SK-N-SH treated with all-trans-retinoic acid at 6 μM for 48 hours (cell line): ENCODE data around the gene SUSD3.

Source experiments
- ATAC-seq: fragments of 200-7000 bp; cut with Tn5 transposase; 3 replicates; pipeline ENCODE4 v1.9.1; 2020; ENCODE audit warnings: mild to moderate bottlenecking, moderate library complexity
- ARNTL ChIP-seq: fragments of 450-650 bp; formaldehyde crosslinking; IDR thresholded peaks from 2 replicates; pipeline ENCODE4 v1.5.0; 2020; ENCODE audit warnings: low read depth, mild to moderate bottlenecking, moderate library complexity, borderline replicate concordance
- BACH2 ChIP-seq: fragments of 250-450 bp; sonication (Bioruptor Pico); IDR thresholded peaks from 2 replicates; pipeline ENCODE4 v1.9.0; 2021; ENCODE audit warnings: mild to moderate bottlenecking, borderline replicate concordance
- CREB5 ChIP-seq: fragments of 250-450 bp; sonication (Bioruptor Pico); IDR thresholded peaks from 2 replicates; pipeline ENCODE4 v1.5.1; 2020; ENCODE audit warnings: low read depth, mild to moderate bottlenecking, moderate library complexity
- CSDC2 ChIP-seq: fragments of 250-450 bp; sonication (Bioruptor Pico); IDR thresholded peaks from 2 replicates; pipeline ENCODE4 v1.5.0; 2020; ENCODE audit warnings: mild to moderate bottlenecking, moderate library complexity
- CSRNP3 ChIP-seq: fragments of 250-450 bp; sonication (Bioruptor Pico); IDR thresholded peaks from 2 replicates; pipeline ENCODE4 v1.5.1; 2021; ENCODE audit warnings: mild to moderate bottlenecking, moderate library complexity
- ESRRG ChIP-seq: fragments of 250-450 bp; sonication (Bioruptor Pico); IDR thresholded peaks from 2 replicates; pipeline ENCODE4 v1.6.1; 2021; ENCODE audit warnings: mild to moderate bottlenecking
- GLIS3 ChIP-seq: fragments of 250-450 bp; sonication (Bioruptor Pico); IDR thresholded peaks from 2 replicates; pipeline ENCODE4 v1.5.0; 2020; ENCODE audit warnings: mild to moderate bottlenecking, moderate library complexity
- OSR1 ChIP-seq: fragments of 250-450 bp; sonication (Bioruptor Pico); IDR thresholded peaks from 2 replicates; pipeline ENCODE4 v1.8.0; 2022; ENCODE audit warnings: moderate library complexity, mild to moderate bottlenecking, inconsistent platforms
- PATZ1 ChIP-seq: fragments of 250-450 bp; sonication (Bioruptor Pico); IDR thresholded peaks from 2 replicates; pipeline ENCODE4 v1.8.0; 2020; ENCODE audit warnings: mild to moderate bottlenecking, moderate library complexity, borderline replicate concordance
- PPARA ChIP-seq: fragments of 250-450 bp; sonication (Bioruptor Pico); IDR thresholded peaks from 2 replicates; pipeline ENCODE4 v1.5.0; 2020; ENCODE audit warnings: mild to moderate bottlenecking, borderline replicate concordance
- RARB ChIP-seq: fragments of 250-450 bp; sonication (Bioruptor Pico); IDR thresholded peaks from 2 replicates; pipeline ENCODE4 v1.8.0; 2021; ENCODE audit warnings: mild to moderate bottlenecking, moderate library complexity
- SNAI2 ChIP-seq: fragments of 250-450 bp; sonication (Bioruptor Pico); IDR thresholded peaks from 2 replicates; pipeline ENCODE4 v1.5.0; 2020; ENCODE audit warnings: mild to moderate bottlenecking, moderate library complexity
- TCF4 ChIP-seq: fragments of 250-450 bp; sonication (Bioruptor Pico); IDR thresholded peaks from 2 replicates; pipeline ENCODE4 v1.8.0; 2021; ENCODE audit warnings: mild to moderate bottlenecking, moderate library complexity, borderline replicate concordance
- TOX ChIP-seq: fragments of 250-450 bp; sonication (Bioruptor Pico); IDR thresholded peaks from 2 replicates; pipeline ENCODE4 v1.8.0; 2021; ENCODE audit warnings: mild to moderate bottlenecking, moderate library complexity, borderline replicate concordance
- TSHZ2 ChIP-seq: fragments of 250-450 bp; sonication (Bioruptor Pico); IDR thresholded peaks from 2 replicates; pipeline ENCODE4 v1.5.0; 2020; ENCODE audit warnings: mild to moderate bottlenecking, moderate library complexity
- ZC3H10 ChIP-seq: fragments of 250-450 bp; sonication (Bioruptor Pico); IDR thresholded peaks from 2 replicates; pipeline ENCODE4 v1.5.1; 2021; ENCODE audit warnings: mild to moderate bottlenecking, moderate library complexity
- ZFP3 ChIP-seq: fragments of 250-450 bp; sonication (Bioruptor Pico); IDR thresholded peaks from 2 replicates; pipeline ENCODE4 v1.5.0; 2020; ENCODE audit warnings: mild to moderate bottlenecking, moderate library complexity
- ZFP30 ChIP-seq: fragments of 450-650 bp; formaldehyde crosslinking; IDR thresholded peaks from 2 replicates; pipeline ENCODE4 v1.5.0; 2022; ENCODE audit warnings: mild to moderate bottlenecking, moderate library complexity
- ZNF565 ChIP-seq: fragments of 450-650 bp; formaldehyde crosslinking; conservative IDR thresholded peaks from 2 replicates; pipeline ENCODE4 v1.5.0; 2020; ENCODE audit warnings: low read depth, mild to moderate bottlenecking, moderate library complexity
- ZNF70 ChIP-seq: fragments of 450-650 bp; formaldehyde crosslinking; IDR thresholded peaks from 2 replicates; pipeline ENCODE4 v1.5.0; 2020; ENCODE audit warnings: mild to moderate bottlenecking, moderate library complexity
- ZNF8 ChIP-seq: fragments of 450-650 bp; formaldehyde crosslinking; IDR thresholded peaks from 2 replicates; pipeline ENCODE4 v1.5.0; 2020; ENCODE audit warnings: mild to moderate bottlenecking, moderate library complexity

The SUSD3 gene

GRCh38 chr9:93123561-93124283, 65.2 kb downstream of the SUSD3 start:
- TF ChIP-seq ZC3H10 (CRISPR knock-in tag) (no peak), CREB5 (no peak), ZNF8 (no peak), ZNF70 (no peak), ARNTL (CRISPR knock-in tag) (no peak), TOX (no peak), PPARA (CRISPR knock-in tag) (no peak), GLIS3 (no peak), TSHZ2 (CRISPR knock-in tag) (no peak), RARB (no peak), ZFP30 (CRISPR knock-in tag) (no peak)
- TF ChIP-seq, all 23 proteins: peak for 0
- ATAC-seq: no peak

- no peak for ATAC-seq
- no peak for TF ChIP-seq TCF4 (CRISPR knock-in tag)
- no peak for TF ChIP-seq ZNF565 (CRISPR knock-in tag)
- no peak for TF ChIP-seq CSDC2 (CRISPR knock-in tag)
- TF ChIP-seq ZC3H10 (CRISPR knock-in tag): no peak
- TF ChIP-seq, all 23 proteins: peak for 0
These were observed 66.3 kb downstream of the SUSD3 start for GRCh38 chr9:93124793-93125192.

- TF ChIP-seq ZC3H10 (CRISPR knock-in tag) (no peak), ZFP30 (CRISPR knock-in tag) (no peak), SNAI2 (CRISPR knock-in tag) (no peak), TCF4 (CRISPR knock-in tag) (no peak), ZNF8 (no peak), ZFP3 (CRISPR knock-in tag) (no peak), BACH2 (CRISPR knock-in tag) (no peak), OSR1 (CRISPR knock-in tag) (no peak), ESRRG (CRISPR knock-in tag) (no peak), RARB (no peak), TOX (no peak), ZNF70 (no peak), PATZ1 (CRISPR knock-in tag) (no peak), TSHZ2 (CRISPR knock-in tag) (no peak), CSRNP3 (no peak)
- ATAC-seq: no peak
These were observed 66.9 kb downstream of the SUSD3 start for GRCh38 chr9:93125331-93125894.
